ENCODE results near the gene CGRRF1.

The CGRRF1 gene

DNA sequence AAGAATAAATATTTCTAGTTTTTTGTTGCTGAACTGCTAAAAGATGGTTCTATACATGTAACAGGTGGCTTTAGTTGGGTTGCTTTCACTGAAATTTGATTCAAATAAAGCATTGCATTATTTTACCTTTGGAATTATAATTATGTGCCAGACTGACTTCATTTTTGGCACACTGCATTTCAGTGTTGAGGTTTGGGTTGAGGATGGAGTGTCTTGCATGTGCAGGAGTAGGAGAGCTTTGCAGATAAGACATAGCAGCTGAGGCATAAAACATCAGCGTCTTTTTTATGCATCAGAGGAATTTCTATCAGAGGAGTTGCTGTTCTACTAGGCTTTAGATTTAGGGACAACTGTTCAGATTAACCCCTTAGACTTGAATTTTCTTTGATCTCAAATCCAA is 74.4 kb downstream of the CGRRF1 start:
- no peak overlapping the region for H3K9ac ChIP-seq (ENCODE audit: low read length)
- no peaks in the 10 kb centered on the region for H3K4me1 ChIP-seq (ENCODE audit: low read length)
- TF ChIP-seq EZH2phosphoT487 (IDR thresholded peaks at IDR 0.05; ENCODE audit: low read depth) = no peak
- TF ChIP-seq, protein P1, sequence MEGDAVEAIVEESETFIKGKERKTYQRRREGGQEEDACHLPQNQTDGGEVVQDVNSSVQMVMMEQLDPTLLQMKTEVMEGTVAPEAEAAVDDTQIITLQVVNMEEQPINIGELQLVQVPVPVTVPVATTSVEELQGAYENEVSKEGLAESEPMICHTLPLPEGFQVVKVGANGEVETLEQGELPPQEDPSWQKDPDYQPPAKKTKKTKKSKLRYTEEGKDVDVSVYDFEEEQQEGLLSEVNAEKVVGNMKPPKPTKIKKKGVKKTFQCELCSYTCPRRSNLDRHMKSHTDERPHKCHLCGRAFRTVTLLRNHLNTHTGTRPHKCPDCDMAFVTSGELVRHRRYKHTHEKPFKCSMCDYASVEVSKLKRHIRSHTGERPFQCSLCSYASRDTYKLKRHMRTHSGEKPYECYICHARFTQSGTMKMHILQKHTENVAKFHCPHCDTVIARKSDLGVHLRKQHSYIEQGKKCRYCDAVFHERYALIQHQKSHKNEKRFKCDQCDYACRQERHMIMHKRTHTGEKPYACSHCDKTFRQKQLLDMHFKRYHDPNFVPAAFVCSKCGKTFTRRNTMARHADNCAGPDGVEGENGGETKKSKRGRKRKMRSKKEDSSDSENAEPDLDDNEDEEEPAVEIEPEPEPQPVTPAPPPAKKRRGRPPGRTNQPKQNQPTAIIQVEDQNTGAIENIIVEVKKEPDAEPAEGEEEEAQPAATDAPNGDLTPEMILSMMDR (IDR thresholded peaks at IDR 0.05; ENCODE audit: low read depth, low read length) = no peak
- H4K20me1 ChIP-seq (ENCODE audit: insufficient read depth, low read length) = no peaks in the 10 kb centered on the region
- H3K9me3 ChIP-seq (ENCODE audit: insufficient read depth, low read length) = no peaks in the 10 kb centered on the region
- H3K4me2 ChIP-seq (ENCODE audit: low read length) = no peak overlapping the region
- no peaks in the 10 kb centered on the region for H3K79me2 ChIP-seq (ENCODE audit: low read length)
- no peak overlapping the region for H3K4me3 ChIP-seq (ENCODE audit: low read length)
- no peak overlapping the region for H2AFZ ChIP-seq (ENCODE audit: low read depth, low read length)
- no peak overlapping the region for H3K27ac ChIP-seq (ENCODE audit: low read length)
- H3K36me3 ChIP-seq (replicated peaks; ENCODE audit: low read depth, low read length) = no peaks in the 10 kb centered on the region
- H3K27me3 ChIP-seq (ENCODE audit: low read depth, low read length) = peaks cover 20% of the 10 kb centered on the region

- Histone ChIP-seq H3K27me3 (ENCODE audit: low read depth, low read length) (peaks cover 27% of the 10 kb centered on the region), H3K4me1 (ENCODE audit: low read length) (no peaks in the 10 kb centered on the region), H3K36me3 (replicated peaks; ENCODE audit: low read depth, low read length) (no peaks in the 10 kb centered on the region), H2AFZ (ENCODE audit: low read depth, low read length) (no peak overlapping the region), H3K9ac (ENCODE audit: low read length) (no peak overlapping the region), H3K27ac (ENCODE audit: low read length) (no peak overlapping the region), H3K79me2 (ENCODE audit: low read length) (no peaks in the 10 kb centered on the region), H3K9me3 (ENCODE audit: insufficient read depth, low read length) (no peaks in the 10 kb centered on the region), H3K4me3 (ENCODE audit: low read length) (no peak overlapping the region), H4K20me1 (ENCODE audit: insufficient read depth, low read length) (no peaks in the 10 kb centered on the region), H3K4me2 (ENCODE audit: low read length) (no peak overlapping the region)
- TF ChIP-seq EZH2phosphoT487 (IDR thresholded peaks at IDR 0.05; ENCODE audit: low read depth) = no peak
- TF ChIP-seq, protein P1 (IDR thresholded peaks at IDR 0.05; ENCODE audit: low read depth, low read length) = no peak
Observed at GRCh38 chr14:54585214-54585613, 75.5 kb downstream of the CGRRF1 start.

Measured in OCI-LY3 (cell line).